GM12878 (cell line): Measurements from ENCODE around the gene TNK1. TPM values are rescaled to one million over a fixed set of nuclear protein-coding genes. Genes with fewer than 3 reads are reported as not detected.

Experiments used
- ASH2L ChIP-seq: fragments of 300-600, 200-600 bp; sonication (generic); IDR thresholded peaks from 2 replicates; pipeline ENCODE4 v1.6.1; 2017; ENCODE audit warnings: low read depth, mild to moderate bottlenecking, borderline replicate concordance
- ATF7 ChIP-seq: fragments of 450-650 bp; IDR thresholded peaks from 2 replicates; pipeline ENCODE4 v1.6.1; 2016; ENCODE audit warnings: low read depth, mild to moderate bottlenecking
- BACH1 ChIP-seq: fragments of 450-650 bp; IDR thresholded peaks from 2 replicates; pipeline ENCODE4 v1.6.1; 2017; ENCODE audit warnings: mild to moderate bottlenecking, borderline replicate concordance
- BHLHE40 ChIP-seq, 2 experiments: fragments of 450-650 bp in 1 of 2; IDR thresholded peaks; 2 replicates each; pipeline ENCODE4 v1.6.1; 2011 to 2017; ENCODE audit warnings: low read depth in 2 of 2, borderline replicate concordance in 1 of 2, improper control_type of control experiment in 1 of 2, low read length in 1 of 2, mild to moderate bottlenecking in 1 of 2
- CBX5 ChIP-seq: sonication (generic); IDR thresholded peaks from 2 replicates; pipeline ENCODE4 v1.6.1; 2016; ENCODE audit warnings: low read depth, moderate library complexity, mild to moderate bottlenecking, inconsistent platforms
- CHD2 ChIP-seq: IDR thresholded peaks from 2 replicates; pipeline ENCODE4 v1.6.1; 2011; ENCODE audit warnings: low read depth, low read length, improper control_type of control experiment, borderline replicate concordance
- CHD4 ChIP-seq: fragments of 200-600 bp; sonication (generic); IDR thresholded peaks from 2 replicates; pipeline ENCODE4 v1.6.1; 2016; ENCODE audit warnings: mild to moderate bottlenecking
- EED ChIP-seq: sonication (generic); IDR thresholded peaks from 2 replicates; pipeline ENCODE4 v1.6.1; 2016; ENCODE audit warnings: antibody characterized with exemption, low read depth
- EZH2 ChIP-seq: IDR thresholded peaks from 2 replicates; pipeline ENCODE4 v1.6.1; 2012; ENCODE audit warnings: low read depth, mild to moderate bottlenecking, control low read depth, inconsistent platforms, low read length, borderline replicate concordance; ENCODE audit not compliant: control insufficient read depth
- FOXK2 ChIP-seq: fragments of 450-650 bp; IDR thresholded peaks from 2 replicates; pipeline ENCODE4 v1.6.1; 2017; ENCODE audit warnings: mild to moderate bottlenecking, moderate library complexity
- IRF4 ChIP-seq: IDR thresholded peaks from 2 replicates; pipeline ENCODE4 v1.6.1; 2011; ENCODE audit warnings: low read depth, low read length
- MEF2A ChIP-seq: IDR thresholded peaks from 2 replicates; pipeline ENCODE4 v1.6.1; 2011; ENCODE audit warnings: low read depth, mild to moderate bottlenecking, low read length, moderate library complexity; ENCODE audit not compliant: insufficient read depth
- NR2F1 ChIP-seq: fragments of 450-650 bp; conservative IDR thresholded peaks from 2 replicates; pipeline ENCODE4 v1.6.1; 2017; ENCODE audit warnings: mild to moderate bottlenecking
- POLR2AphosphoS2 ChIP-seq: IDR thresholded peaks from 2 replicates; pipeline ENCODE4 v1.6.1; 2011; ENCODE audit warnings: low read depth, mild to moderate bottlenecking, low read length, improper control_type of control experiment, moderate library complexity
- RBBP5 ChIP-seq: fragments of 200-600 bp; sonication (generic); conservative IDR thresholded peaks from 2 replicates; pipeline ENCODE4 v1.6.1; 2016
- SPI1 ChIP-seq: IDR thresholded peaks from 2 replicates; pipeline ENCODE4 v1.6.1; 2011; ENCODE audit warnings: low read depth, mild to moderate bottlenecking, low read length, moderate library complexity, borderline replicate concordance; ENCODE audit not compliant: insufficient read depth
- ZNF24 ChIP-seq: fragments of 450-650 bp; IDR thresholded peaks from 2 replicates; pipeline ENCODE4 v1.6.1; 2017; ENCODE audit warnings: antibody characterized with exemption, mild to moderate bottlenecking
- ZZZ3 ChIP-seq: IDR thresholded peaks from 2 replicates; pipeline ENCODE4 v1.6.1; 2011; ENCODE audit warnings: low read depth; ENCODE audit not compliant: control insufficient read depth, insufficient read length
- polyA plus RNA-seq, 11 experiments: library from polyadenylated mRNA; depleted of rRNA in 4 of 11; unstranded in 6 of 11; stranded (reverse) in 5 of 11; fragments of >200 nt; fragmentation: Nextera tagmentation in 4 of 11; fragmentation: Illumina TruSeq in 1 of 11; extraction: Ambion mirVana in 4 of 11; extraction: Trizol in 1 of 11; gene quantifications; 1 replicate in 1 of 11; 2 replicates in 10 of 11; pipeline versions ENCODE4 v1.2.1 to v1.2.3, GENCODE V29; 2011 to 2016; ENCODE audit warnings: inconsistent platforms in 2 of 11, missing spikeins in 2 of 11, low read depth in 1 of 11
- total RNA-seq, 4 experiments: library from RNA; depleted of rRNA in 3 of 4; stranded (reverse); fragments of >200 nt in 3 of 4; fragmentation: Illumina TruSeq in 1 of 4; extraction: Trizol in 1 of 4; gene quantifications; 2 replicates each; pipeline versions ENCODE4 v1.2.1 to v1.2.3, GENCODE V29; 2013 to 2021
- TF ChIP-seq, protein P1 (sequence below): IDR thresholded peaks from 2 replicates; pipeline ENCODE4 v1.6.1; 2011; ENCODE audit warnings: borderline replicate concordance, low read depth, mild to moderate bottlenecking, moderate library complexity, low read length; ENCODE audit not compliant: insufficient read depth, poor library complexity, severe bottlenecking
- TF ChIP-seq, protein P2 (sequence below): fragments of 450-650 bp; IDR thresholded peaks from 2 replicates; pipeline ENCODE4 v1.6.1; 2016; ENCODE audit warnings: mild to moderate bottlenecking, moderate library complexity, borderline replicate concordance
- TF ChIP-seq, protein P3 (sequence below): IDR thresholded peaks from 2 replicates; pipeline ENCODE4 v1.6.1; 2012; ENCODE audit warnings: mild to moderate bottlenecking, low read depth, low read length

TNK1 gene
- total and polyA plus RNA-seq, 10 of the 15 experiments (the other 5 are each of a cell fraction or from before 2014, with no cell fraction given): 0.06 to 2.5 (median 0.70) TPM

DNA sequence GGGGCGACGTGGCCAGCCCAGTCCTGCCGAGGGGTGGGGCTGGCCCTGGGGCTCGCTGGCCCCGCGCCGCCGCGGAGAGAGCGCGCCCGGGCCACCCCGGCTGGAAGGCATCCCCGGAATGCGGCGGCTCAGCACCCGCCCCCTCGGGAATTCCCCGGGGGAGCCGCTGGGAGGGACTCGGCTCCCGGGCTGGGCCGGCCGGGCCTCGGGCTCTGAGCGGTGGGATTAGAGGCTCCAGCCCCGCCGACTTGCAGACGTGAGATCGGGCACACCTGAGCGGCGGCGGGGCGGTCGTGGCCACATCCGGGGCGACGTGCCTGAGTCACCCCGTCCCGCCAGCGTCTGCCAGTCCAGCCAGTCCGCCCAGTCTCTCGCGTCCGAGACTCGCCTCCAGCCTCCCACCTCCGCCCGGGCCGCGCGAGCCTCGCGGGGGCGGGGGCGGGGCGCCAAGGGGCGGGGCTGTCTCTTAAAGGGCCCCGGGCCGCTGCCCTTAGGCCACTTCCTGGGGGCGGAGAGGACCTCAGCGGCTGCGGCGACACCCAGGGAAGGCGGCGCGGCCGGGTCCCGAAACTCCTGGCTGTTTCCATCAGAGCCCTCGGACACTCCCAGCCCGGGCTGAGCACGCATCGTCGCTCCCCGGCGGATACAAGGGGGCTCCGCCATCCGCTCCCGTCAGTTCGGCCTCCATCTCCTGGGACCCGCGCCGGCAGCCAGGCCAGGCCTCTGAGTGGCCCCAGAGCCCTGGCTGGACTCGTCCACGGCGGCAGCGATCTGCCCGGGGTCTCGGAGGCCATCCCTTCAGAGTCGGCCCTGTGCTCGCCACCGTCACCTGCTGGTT is 29.0 kb upstream of the TNK1 start, which contains the start of gene KCTD11 (continued):
- TF ChIP-seq ZNF24: no peak
- TF ChIP-seq ZZZ3: no peak
- peak; percentile 78 for TF ChIP-seq BACH1
- TF ChIP-seq ASH2L: no peak
- no peak for TF ChIP-seq ATF7
- TF ChIP-seq EED: no peak
- no peak for TF ChIP-seq CBX5
- TF ChIP-seq FOXK2: no peak
- no peak for TF ChIP-seq EZH2
- TF ChIP-seq NR2F1: peak; percentile 60; the same call in 1 of the 2 replicates
- TF ChIP-seq, protein P1, sequence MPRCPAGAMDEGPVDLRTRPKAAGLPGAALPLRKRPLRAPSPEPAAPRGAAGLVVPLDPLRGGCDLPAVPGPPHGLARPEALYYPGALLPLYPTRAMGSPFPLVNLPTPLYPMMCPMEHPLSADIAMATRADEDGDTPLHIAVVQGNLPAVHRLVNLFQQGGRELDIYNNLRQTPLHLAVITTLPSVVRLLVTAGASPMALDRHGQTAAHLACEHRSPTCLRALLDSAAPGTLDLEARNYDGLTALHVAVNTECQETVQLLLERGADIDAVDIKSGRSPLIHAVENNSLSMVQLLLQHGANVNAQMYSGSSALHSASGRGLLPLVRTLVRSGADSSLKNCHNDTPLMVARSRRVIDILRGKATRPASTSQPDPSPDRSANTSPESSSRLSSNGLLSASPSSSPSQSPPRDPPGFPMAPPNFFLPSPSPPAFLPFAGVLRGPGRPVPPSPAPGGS: peak; percentile 77
- no peak for TF ChIP-seq CHD4
- peak; percentile 88 for TF ChIP-seq POLR2AphosphoS2
- TF ChIP-seq MEF2A: no peak
- TF ChIP-seq IRF4: no peak
- TF ChIP-seq, protein P2, sequence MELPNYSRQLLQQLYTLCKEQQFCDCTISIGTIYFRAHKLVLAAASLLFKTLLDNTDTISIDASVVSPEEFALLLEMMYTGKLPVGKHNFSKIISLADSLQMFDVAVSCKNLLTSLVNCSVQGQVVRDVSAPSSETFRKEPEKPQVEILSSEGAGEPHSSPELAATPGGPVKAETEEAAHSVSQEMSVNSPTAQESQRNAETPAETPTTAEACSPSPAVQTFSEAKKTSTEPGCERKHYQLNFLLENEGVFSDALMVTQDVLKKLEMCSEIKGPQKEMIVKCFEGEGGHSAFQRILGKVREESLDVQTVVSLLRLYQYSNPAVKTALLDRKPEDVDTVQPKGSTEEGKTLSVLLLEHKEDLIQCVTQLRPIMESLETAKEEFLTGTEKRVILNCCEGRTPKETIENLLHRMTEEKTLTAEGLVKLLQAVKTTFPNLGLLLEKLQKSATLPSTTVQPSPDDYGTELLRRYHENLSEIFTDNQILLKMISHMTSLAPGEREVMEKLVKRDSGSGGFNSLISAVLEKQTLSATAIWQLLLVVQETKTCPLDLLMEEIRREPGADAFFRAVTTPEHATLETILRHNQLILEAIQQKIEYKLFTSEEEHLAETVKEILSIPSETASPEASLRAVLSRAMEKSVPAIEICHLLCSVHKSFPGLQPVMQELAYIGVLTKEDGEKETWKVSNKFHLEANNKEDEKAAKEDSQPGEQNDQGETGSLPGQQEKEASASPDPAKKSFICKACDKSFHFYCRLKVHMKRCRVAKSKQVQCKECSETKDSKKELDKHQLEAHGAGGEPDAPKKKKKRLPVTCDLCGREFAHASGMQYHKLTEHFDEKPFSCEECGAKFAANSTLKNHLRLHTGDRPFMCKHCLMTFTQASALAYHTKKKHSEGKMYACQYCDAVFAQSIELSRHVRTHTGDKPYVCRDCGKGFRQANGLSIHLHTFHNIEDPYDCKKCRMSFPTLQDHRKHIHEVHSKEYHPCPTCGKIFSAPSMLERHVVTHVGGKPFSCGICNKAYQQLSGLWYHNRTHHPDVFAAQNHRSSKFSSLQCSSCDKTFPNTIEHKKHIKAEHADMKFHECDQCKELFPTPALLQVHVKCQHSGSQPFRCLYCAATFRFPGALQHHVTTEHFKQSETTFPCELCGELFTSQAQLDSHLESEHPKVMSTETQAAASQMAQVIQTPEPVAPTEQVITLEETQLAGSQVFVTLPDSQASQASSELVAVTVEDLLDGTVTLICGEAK: no peak
- no peak for TF ChIP-seq SPI1
- TF ChIP-seq, protein P3, sequence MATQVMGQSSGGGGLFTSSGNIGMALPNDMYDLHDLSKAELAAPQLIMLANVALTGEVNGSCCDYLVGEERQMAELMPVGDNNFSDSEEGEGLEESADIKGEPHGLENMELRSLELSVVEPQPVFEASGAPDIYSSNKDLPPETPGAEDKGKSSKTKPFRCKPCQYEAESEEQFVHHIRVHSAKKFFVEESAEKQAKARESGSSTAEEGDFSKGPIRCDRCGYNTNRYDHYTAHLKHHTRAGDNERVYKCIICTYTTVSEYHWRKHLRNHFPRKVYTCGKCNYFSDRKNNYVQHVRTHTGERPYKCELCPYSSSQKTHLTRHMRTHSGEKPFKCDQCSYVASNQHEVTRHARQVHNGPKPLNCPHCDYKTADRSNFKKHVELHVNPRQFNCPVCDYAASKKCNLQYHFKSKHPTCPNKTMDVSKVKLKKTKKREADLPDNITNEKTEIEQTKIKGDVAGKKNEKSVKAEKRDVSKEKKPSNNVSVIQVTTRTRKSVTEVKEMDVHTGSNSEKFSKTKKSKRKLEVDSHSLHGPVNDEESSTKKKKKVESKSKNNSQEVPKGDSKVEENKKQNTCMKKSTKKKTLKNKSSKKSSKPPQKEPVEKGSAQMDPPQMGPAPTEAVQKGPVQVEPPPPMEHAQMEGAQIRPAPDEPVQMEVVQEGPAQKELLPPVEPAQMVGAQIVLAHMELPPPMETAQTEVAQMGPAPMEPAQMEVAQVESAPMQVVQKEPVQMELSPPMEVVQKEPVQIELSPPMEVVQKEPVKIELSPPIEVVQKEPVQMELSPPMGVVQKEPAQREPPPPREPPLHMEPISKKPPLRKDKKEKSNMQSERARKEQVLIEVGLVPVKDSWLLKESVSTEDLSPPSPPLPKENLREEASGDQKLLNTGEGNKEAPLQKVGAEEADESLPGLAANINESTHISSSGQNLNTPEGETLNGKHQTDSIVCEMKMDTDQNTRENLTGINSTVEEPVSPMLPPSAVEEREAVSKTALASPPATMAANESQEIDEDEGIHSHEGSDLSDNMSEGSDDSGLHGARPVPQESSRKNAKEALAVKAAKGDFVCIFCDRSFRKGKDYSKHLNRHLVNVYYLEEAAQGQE: no peak
- no peak for TF ChIP-seq RBBP5
- peak in 1 of 2 experiments; percentile 83; a peak in 3 of 4 replicates for TF ChIP-seq BHLHE40 (IDR thresholded peaks at IDR 0.05; ENCODE audit: borderline replicate concordance in 1 of 2, low read depth in 2 of 2, low read length in 1 of 2)
- TF ChIP-seq CHD2: peak; percentile 85
